ENCODE measurements around the gene RNF8. TPM values are rescaled to one million over a fixed set of nuclear protein-coding genes. Genes with fewer than 3 reads are reported as not detected.

Gene RNF8
- total RNA-seq, 1 experiment from 2014 or later, result 35.9 TPM

GRCh38 chr6:37353761-37354525 lies at the start of gene RNF8 (continued):
- no peak for TF ChIP-seq MLX (CRISPR knock-in tag; IDR thresholded peaks at IDR 0.05)
- TF ChIP-seq ARID4B (CRISPR knock-in tag; IDR thresholded peaks at IDR 0.05; ENCODE audit: borderline replicate concordance), result no peak
- no peak for TF ChIP-seq IRF1 (CRISPR knock-in tag; IDR thresholded peaks at IDR 0.05)
- TF ChIP-seq AR (CRISPR knock-in tag; IDR thresholded peaks at IDR 0.05), result no peak
- TF ChIP-seq NFE2L1 (CRISPR knock-in tag; IDR thresholded peaks at IDR 0.05), result no peak; the same call in 1 of the 2 replicates
- no peak for TF ChIP-seq ZNF425 (CRISPR knock-in tag; conservative IDR thresholded peaks at IDR 0.05)
- no peak for TF ChIP-seq TP53 (CRISPR knock-in tag; IDR thresholded peaks at IDR 0.05)
- TF ChIP-seq NFYB (CRISPR knock-in tag; conservative IDR thresholded peaks at IDR 0.05; ENCODE audit: low read depth), result no peak
- no peak for TF ChIP-seq ESRRA (CRISPR knock-in tag; IDR thresholded peaks at IDR 0.05; ENCODE audit: borderline replicate concordance)
- peak; percentile 72 for TF ChIP-seq FOXP4 (CRISPR knock-in tag; IDR thresholded peaks at IDR 0.05)
- TF ChIP-seq USF1 (CRISPR knock-in tag; IDR thresholded peaks at IDR 0.05), result no peak
- no peak for TF ChIP-seq PRDM15 (CRISPR knock-in tag; IDR thresholded peaks at IDR 0.05)
- peak; percentile 96 for TF ChIP-seq ZNF263 (CRISPR knock-in tag; IDR thresholded peaks at IDR 0.05; ENCODE audit: low read depth)
- no peak for TF ChIP-seq ZNF219 (CRISPR knock-in tag; IDR thresholded peaks at IDR 0.05; ENCODE audit: borderline replicate concordance)
- no peak for TF ChIP-seq HMGA2 (CRISPR knock-in tag; IDR thresholded peaks at IDR 0.05)
- TF ChIP-seq CBFB (CRISPR knock-in tag; IDR thresholded peaks at IDR 0.05; ENCODE audit: low read depth), result no peak
- TF ChIP-seq STAT6 (CRISPR knock-in tag; conservative IDR thresholded peaks at IDR 0.05; ENCODE audit: low read depth), result no peak

Data from WTC11 (cell line).